Transverse colon (tissue), 4 donors: ENCODE measurements around the gene PLEKHA6.

Source experiments
- CTCF ChIP-seq, 5 experiments: fragments of 200-600 bp in 3 of 5; fragments of 450-650 bp in 2 of 5; sonication (generic) in 3 of 5; IDR thresholded peaks; 1 replicate in 2 of 5; 2 replicates in 3 of 5; pipeline ENCODE4 v1.5.1; 2016 to 2017; ENCODE audit warnings: antibody characterized with exemption in 5 of 5, inconsistent platforms in 3 of 5, mild to moderate bottlenecking in 2 of 5, moderate library complexity in 1 of 5
- EP300 ChIP-seq: sonication (generic); formaldehyde crosslinking; IDR thresholded peaks from one replicate; pipeline ENCODE4 v1.6.1; 2017; ENCODE audit warnings: antibody characterized with exemption, low read depth
- POLR2A ChIP-seq: fragments of 450-650 bp; IDR thresholded peaks from one replicate; pipeline ENCODE4 v1.6.1; 2016; ENCODE audit warnings: antibody characterized with exemption, mild to moderate bottlenecking, moderate library complexity
- POLR2AphosphoS5 ChIP-seq, 3 donors: sonication (generic); formaldehyde crosslinking; IDR thresholded peaks; one replicate each; pipeline ENCODE4 v1.6.1; 2016; ENCODE audit warnings: antibody characterized with exemption in 3 of 3

- TF ChIP-seq CTCF (IDR thresholded peaks at IDR 0.05) (no peak), POLR2AphosphoS5 (IDR thresholded peaks at IDR 0.05) (no peak), POLR2A (no peak), EP300 (no peak)
These were observed 131.5 kb downstream of the PLEKHA6 start for GRCh38 chr1:204227996-204228785.
